GM21576 (cell line): ENCODE measurements around the gene RNU1-4.
A peak's percentile ranks its signal among the peaks of the same experiment; 100 is the strongest.
"Not testable (repeated sequence)": the region's sequence is repeated elsewhere in the genome, so short reads cannot be mapped to it uniquely, and the experiment has no call there.

Experiments
- ATAC-seq: cut with Tn5 transposase; IDR thresholded peaks from one replicate; pipeline ENCODE4 v1.9.1; 2021; ENCODE audit warnings: mild to moderate bottlenecking, moderate library complexity; ENCODE audit not compliant: unreplicated experiment

The RNU1-4 gene

GRCh38 chr1:16725439-16726245, 14.7 kb upstream of the RNU1-4 start:
- not testable (repeated sequence) for ATAC-seq

GRCh38 chr1:16727190-16728111, 12.9 kb upstream of the RNU1-4 start:
- peak; percentile 55 for ATAC-seq

- ATAC-seq, result peak; percentile 58
These were observed 11.9 kb upstream of the RNU1-4 start for GRCh38 chr1:16728243-16728949.

GRCh38 chr1:16732254-16732896, 7.9 kb upstream of the RNU1-4 start:
- not testable (repeated sequence) for ATAC-seq

GRCh38 chr1:16741230-16741629, 914 bp downstream of the RNU1-4 start:
- ATAC-seq, result not testable (repeated sequence)

- not testable (repeated sequence) for ATAC-seq
These were observed 7.3 kb downstream of the RNU1-4 start for GRCh38 chr1:16747660-16748059.

GRCh38 chr1:16748710-16749109, 8.4 kb downstream of the RNU1-4 start:
- not testable (repeated sequence) for ATAC-seq

- not testable (repeated sequence) for ATAC-seq
These were observed 9.9 kb downstream of the RNU1-4 start for GRCh38 chr1:16749910-16750888.

- not testable (repeated sequence) for ATAC-seq
These were observed 12.5 kb downstream of the RNU1-4 start for GRCh38 chr1:16752770-16753169.

GRCh38 chr1:16755385-16755784, 15.1 kb downstream of the RNU1-4 start:
- ATAC-seq, result not testable (repeated sequence)

- ATAC-seq, result not testable (repeated sequence)
These were observed 15.6 kb downstream of the RNU1-4 start for GRCh38 chr1:16755932-16756331.

GRCh38 chr1:16757574-16757973, 17.3 kb downstream of the RNU1-4 start:
- ATAC-seq, result not testable (repeated sequence)

- not testable (repeated sequence) for ATAC-seq
These were observed 17.7 kb downstream of the RNU1-4 start for GRCh38 chr1:16758060-16758459.

- not testable (repeated sequence) for ATAC-seq
These were observed 18.8 kb downstream of the RNU1-4 start for GRCh38 chr1:16759041-16759493.

- not testable (repeated sequence) for ATAC-seq
These were observed 19.5 kb downstream of the RNU1-4 start for GRCh38 chr1:16759650-16760455.

- ATAC-seq, result not testable (repeated sequence)
These were observed 20.1 kb downstream of the RNU1-4 start for GRCh38 chr1:16760456-16760765.

- ATAC-seq, result not testable (repeated sequence)
These were observed 20.5 kb downstream of the RNU1-4 start for GRCh38 chr1:16760801-16761200.

- not testable (repeated sequence) for ATAC-seq
These were observed 24.0 kb downstream of the RNU1-4 start for GRCh38 chr1:16764248-16764819.
